Measurements from ENCODE around the gene PRIM1.
A peak's percentile ranks its signal among the peaks of the same experiment; 100 is the strongest.
"Not testable (repeated sequence)": the region's sequence is repeated elsewhere in the genome, so short reads cannot be mapped to it uniquely, and the experiment has no call there.

Gene PRIM1

DNA sequence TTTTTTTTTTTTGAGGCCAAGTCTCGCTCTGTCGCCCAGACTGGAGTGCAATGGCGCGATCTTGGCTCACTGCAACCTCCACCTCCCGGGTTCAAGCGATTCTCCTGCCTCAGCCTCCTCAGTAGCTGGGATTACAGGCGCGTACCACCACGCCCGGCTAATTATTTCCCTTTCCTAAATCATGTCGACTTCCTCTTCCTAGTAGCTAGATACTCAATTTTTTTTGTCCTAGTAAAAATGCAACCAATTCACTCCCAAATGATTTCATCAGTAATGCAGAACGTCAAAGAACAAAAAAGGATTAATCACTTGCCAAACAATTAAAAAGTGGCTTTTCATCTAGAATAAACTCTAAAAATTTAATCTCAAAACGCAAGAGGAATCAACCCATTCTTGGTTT, 1.5 kb downstream of the PRIM1 start:
- DNase-seq (ENCODE audit: low spot score in 2 of 2); H3K4me1 ChIP-seq; H3K9me3 ChIP-seq; H3K27me3 ChIP-seq (ENCODE audit: low read depth): not testable (repeated sequence)
- Histone ChIP-seq H3K36me3 (replicated peaks) (peaks cover 32% of the 10 kb centered on the region), H3K4me3 (peak overlapping the region; percentile 59)
- in situ Hi-C loops (cut with MboI; ENCODE audit: low sequenced_read_pairs), result loop anchor here (5.0 kb wide), 1 partner anchor 237 kb away; no protein-coding TSS in a partner anchor

DNA sequence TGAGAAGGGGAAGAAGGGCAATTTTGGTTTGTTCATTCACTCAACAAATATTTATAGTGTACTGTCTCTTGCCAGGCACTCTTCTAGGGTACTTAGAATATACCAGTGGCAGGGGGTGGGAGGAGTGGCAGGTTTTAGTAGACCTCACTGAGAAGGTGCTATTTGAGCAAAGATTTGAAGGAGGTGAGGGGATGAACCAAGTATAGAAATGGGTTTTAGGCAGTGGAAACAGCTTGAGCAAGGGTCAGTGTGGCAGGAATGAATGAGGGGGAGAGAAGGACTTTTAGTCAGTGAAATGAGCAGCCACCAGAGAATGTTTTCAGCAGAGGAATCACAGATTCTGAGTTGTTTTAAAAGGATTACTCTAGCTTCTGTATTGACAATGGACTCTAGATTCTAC, 2.3 kb downstream of the PRIM1 start:
- no peaks in the 10 kb centered on the region for H3K27me3 ChIP-seq (ENCODE audit: low read depth)
- in situ Hi-C loops (cut with MboI; ENCODE audit: low sequenced_read_pairs), result loop anchor here (5.0 kb wide), 1 partner anchor 237 kb away; no protein-coding TSS in a partner anchor
- no peaks in the 10 kb centered on the region for H3K9me3 ChIP-seq
- no peak for DNase-seq (ENCODE audit: low spot score in 2 of 2)
- H3K4me3 ChIP-seq, result no peak overlapping the region
- H3K4me1 ChIP-seq, result peaks cover 6% of the 10 kb centered on the region
- H3K36me3 ChIP-seq (replicated peaks), result peaks cover 39% of the 10 kb centered on the region

DNA sequence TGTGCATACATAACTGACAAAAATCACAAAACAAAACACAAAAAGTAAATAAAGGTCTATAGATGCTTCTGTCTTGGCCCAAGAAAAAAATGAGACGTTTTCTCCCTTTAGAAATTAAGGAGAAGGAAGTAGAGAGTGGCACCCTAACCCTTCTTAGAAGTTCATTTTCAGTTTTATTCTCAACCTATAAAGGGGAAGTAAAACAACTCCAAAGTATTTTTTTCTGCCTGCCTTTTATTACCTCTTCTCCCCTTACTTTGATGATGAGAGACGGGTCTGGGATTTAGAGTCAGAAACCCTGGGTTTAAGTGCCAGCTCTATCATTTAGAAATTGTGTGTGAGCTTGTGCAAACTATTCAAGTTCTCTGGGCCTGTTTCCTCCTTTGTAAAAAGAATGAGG, 2.8 kb downstream of the PRIM1 start:
- in situ Hi-C loops (cut with MboI; ENCODE audit: low sequenced_read_pairs), result no loop called here
- DNase-seq (ENCODE audit: low spot score in 2 of 2), result no peak
- H3K9me3 ChIP-seq, result no peaks in the 10 kb centered on the region
- H3K27me3 ChIP-seq (ENCODE audit: low read depth), result no peaks in the 10 kb centered on the region
- H3K4me3 ChIP-seq, result no peak overlapping the region
- peaks cover 6% of the 10 kb centered on the region for H3K4me1 ChIP-seq
- H3K36me3 ChIP-seq (replicated peaks), result peaks cover 44% of the 10 kb centered on the region

DNA sequence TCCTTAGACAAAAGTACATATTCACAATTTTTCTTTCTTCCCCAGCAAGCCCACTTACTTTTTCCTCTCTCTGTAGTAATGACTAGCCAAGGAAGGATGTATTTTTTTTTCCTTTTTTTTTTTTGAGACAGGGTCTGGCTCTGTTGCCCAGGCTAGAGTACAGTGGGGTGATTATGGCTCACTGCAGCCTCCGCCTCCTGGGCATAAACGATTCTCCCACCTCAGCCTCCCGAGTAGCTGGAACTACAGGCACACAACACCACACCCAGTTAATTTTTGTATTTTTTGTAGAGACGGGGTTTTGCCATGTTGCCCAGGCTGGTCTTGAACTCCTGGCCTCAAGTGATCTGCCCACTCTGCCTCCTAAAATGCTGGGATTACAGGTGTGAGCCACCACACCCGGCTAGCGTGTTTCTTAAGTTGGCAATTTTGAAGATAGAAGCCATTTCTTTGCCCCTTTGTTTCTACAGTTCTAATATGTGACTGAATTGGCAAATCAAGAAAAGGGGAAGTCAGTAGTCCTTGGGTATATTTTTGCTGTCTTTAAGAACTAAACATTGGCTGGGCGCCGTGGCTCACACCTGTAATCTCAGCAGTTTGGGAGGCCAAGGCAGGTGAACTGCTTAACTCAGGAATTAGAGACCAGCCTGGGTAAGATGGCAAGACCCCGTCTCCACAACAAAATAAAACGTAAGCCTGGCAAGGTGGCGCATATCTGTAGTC, 23.8 kb downstream of the PRIM1 start:
- Histone ChIP-seq H3K27me3 (ENCODE audit: low read depth) (no peaks in the 10 kb centered on the region), H3K4me1 (peaks cover 6% of the 10 kb centered on the region; the same call in 1 of the 2 replicates), H3K36me3 (replicated peaks) (peaks cover 46% of the 10 kb centered on the region), H3K9me3 (no peaks in the 10 kb centered on the region), H3K4me3 (no peak overlapping the region)
- no peak for DNase-seq (ENCODE audit: low spot score in 2 of 2)
- in situ Hi-C loops (cut with MboI; ENCODE audit: low sequenced_read_pairs), result no loop called here

DNA sequence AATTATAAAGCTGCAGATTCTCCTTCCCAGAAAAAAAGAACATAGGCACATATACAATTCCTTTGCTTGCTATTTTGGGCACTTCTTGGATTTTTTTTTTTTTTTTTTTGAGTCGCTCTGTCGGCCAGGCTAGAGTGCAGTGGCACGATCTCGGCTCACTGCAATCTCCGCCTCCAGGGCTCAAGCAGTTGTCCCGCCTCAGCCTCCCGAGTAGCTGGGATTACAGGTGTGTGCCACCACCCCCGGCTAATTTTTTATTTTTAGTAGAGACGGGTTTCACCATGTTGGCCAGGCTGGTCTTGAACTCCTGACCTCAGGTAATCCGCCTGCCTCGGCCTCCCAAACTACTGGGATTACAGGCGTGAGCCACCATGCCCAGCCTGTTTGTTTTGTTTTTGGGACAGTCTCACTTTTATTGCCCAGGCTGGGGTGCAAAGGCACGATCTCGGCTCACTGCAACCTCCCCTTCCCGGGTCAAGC, 25.9 kb downstream of the PRIM1 start:
- H3K4me3 ChIP-seq; in situ Hi-C loops (cut with MboI; ENCODE audit: low sequenced_read_pairs); DNase-seq (ENCODE audit: low spot score in 2 of 2); H3K27me3 ChIP-seq (ENCODE audit: low read depth); H3K9me3 ChIP-seq: not testable (repeated sequence)
- Histone ChIP-seq H3K4me1 (peaks cover 21% of the 10 kb centered on the region), H3K36me3 (replicated peaks) (peaks cover 52% of the 10 kb centered on the region)

DNA sequence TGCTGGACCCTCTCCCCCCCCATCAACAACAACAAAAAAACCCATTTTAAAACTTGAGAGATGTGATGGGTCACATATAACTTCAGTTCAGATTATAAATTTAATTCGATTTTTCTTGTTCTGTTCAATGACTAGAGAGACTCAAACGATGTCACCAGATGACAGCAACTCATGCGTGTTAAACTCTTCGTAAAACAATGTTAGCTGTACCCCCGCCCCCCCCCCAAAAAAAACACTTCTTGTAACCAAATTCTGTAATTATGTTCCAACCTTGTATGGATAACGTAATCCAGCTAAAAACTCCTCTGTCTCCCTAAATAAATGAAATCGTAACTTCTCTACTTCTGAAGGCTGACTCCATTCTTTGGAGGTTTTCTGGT, 26.4 kb downstream of the PRIM1 start:
- in situ Hi-C loops (cut with MboI; ENCODE audit: low sequenced_read_pairs), result no loop called here
- H3K4me1 ChIP-seq, result peaks cover 21% of the 10 kb centered on the region
- H3K36me3 ChIP-seq (replicated peaks), result peaks cover 52% of the 10 kb centered on the region
- no peaks in the 10 kb centered on the region for H3K9me3 ChIP-seq
- DNase-seq (ENCODE audit: low spot score in 2 of 2), result no peak
- peak overlapping the region; percentile 94 for H3K4me3 ChIP-seq
- no peaks in the 10 kb centered on the region for H3K27me3 ChIP-seq (ENCODE audit: low read depth)

DNA sequence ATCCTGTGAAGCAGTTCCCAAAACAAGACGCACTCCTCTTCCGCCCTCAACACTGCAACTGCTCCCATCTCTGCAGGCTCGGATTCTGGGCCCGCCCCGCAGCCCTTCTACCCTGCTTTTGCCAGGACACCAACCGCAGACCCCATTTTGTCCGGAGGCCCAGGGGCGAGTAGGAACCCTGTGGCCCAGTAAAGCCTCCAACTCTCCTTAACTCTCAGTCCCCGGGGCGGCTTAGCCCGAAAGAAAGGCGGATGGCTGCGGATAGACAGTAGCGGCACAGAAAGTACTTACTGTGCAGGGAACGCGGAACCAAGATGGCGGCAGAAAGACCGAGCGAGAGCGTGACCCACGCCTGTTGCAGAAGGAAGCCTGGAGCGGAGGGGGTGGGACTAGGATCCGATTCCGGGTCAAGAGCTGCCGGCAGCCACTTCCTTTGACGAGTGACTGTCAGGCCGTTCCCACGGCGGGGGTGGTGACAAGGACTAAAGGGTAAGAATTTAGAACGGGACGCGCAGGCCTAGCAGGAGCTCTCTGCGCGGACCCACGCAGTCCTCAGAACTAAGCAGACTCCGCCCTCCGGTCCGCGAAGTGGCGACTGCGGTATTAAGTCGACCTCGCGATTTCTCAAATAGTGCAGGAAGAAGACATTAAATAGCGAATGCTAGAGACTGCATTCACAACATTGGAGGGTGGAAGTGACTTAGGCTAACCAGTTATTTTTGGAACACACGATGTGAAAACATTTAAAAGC, 27.0 kb downstream of the PRIM1 start, which contains the start of gene NACA:
Gene NACA (minus strand): TSS at position 328 of the 751 bp plus-strand sequence. CDS start 778 bp downstream, outside the sequence.
- Histone ChIP-seq H3K27me3 (ENCODE audit: low read depth) (no peaks in the 10 kb centered on the region), H3K4me1 (peaks cover 21% of the 10 kb centered on the region), H3K4me3 (peak within 1 kb of the TSS; percentile 94), H3K9me3 (no peaks in the 10 kb centered on the region), H3K36me3 (replicated peaks) (peaks cover 55% of the 10 kb centered on the region)
- in situ Hi-C loops (cut with MboI; ENCODE audit: low sequenced_read_pairs), result no loop called here
- DNase-seq (ENCODE audit: low spot score in 2 of 2), result peak; percentile 96 to 99

DNA sequence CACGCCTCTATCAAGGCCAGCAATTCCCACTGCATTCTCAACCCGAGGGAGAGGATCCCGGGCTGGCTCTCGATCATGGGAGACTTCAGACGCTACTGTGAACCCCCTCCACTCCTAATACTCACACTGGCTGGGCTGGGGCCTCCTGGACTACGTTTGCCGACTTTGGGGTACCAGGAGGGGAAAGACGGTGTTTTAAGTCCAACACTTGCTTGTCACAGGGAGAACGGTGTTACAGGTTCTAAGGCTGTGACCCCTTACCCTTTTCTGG, 27.5 kb downstream of the PRIM1 start:
- in situ Hi-C loops (cut with MboI; ENCODE audit: low sequenced_read_pairs), result no loop called here
- DNase-seq (ENCODE audit: low spot score in 2 of 2), result peak in 1 of 2 experiments; percentile 33
- Histone ChIP-seq H3K9me3 (no peaks in the 10 kb centered on the region), H3K36me3 (replicated peaks) (peaks cover 55% of the 10 kb centered on the region), H3K4me1 (peaks cover 21% of the 10 kb centered on the region), H3K4me3 (peak overlapping the region; percentile 94), H3K27me3 (ENCODE audit: low read depth) (no peaks in the 10 kb centered on the region)

DNA sequence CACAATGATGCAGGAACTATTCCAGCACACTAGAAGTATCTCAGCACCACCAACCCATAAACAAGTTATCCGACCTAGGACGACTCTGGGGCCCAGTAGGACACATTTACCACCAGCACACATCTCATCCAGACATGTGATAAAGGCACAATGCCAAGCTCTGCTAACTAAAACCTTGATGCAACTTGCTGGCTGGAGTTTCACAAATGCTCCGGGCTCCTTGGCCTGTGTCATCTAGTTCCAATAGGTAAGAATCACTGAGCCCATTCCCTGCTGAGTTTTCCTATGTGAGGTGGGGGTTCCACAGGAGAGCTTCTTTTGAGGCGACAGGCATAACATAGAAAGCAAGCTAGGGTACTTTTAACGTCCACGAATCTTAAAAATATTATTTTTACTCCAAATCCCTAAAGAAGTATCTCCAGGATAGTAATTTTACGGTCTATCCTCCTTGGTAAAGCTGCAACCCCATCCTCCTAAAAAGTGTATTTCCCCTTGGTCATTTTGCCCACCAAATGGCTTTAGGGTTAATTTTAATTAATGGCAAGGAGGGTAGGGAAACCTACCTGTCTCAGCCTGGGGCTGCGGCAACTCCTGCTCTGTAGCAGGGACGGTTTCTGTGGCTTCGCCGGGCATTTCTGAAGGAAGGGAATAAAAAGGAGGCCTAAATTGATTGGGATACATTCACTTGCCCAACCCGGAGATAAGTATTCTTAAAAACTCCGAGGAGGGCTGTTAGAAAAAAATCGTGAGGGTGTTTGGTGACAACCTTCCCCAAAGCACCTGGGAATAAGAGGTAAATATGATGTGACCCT, 28.0 kb downstream of the PRIM1 start:
- peaks cover 57% of the 10 kb centered on the region for H3K36me3 ChIP-seq (replicated peaks)
- H3K4me1 ChIP-seq, result peaks cover 21% of the 10 kb centered on the region
- H3K4me3 ChIP-seq, result peak overlapping the region; percentile 94
- no peaks in the 10 kb centered on the region for H3K27me3 ChIP-seq (ENCODE audit: low read depth)
- in situ Hi-C loops (cut with MboI; ENCODE audit: low sequenced_read_pairs), result no loop called here
- peak in 1 of 2 experiments; percentile 30 for DNase-seq (ENCODE audit: low spot score in 2 of 2)
- no peaks in the 10 kb centered on the region for H3K9me3 ChIP-seq

DNA sequence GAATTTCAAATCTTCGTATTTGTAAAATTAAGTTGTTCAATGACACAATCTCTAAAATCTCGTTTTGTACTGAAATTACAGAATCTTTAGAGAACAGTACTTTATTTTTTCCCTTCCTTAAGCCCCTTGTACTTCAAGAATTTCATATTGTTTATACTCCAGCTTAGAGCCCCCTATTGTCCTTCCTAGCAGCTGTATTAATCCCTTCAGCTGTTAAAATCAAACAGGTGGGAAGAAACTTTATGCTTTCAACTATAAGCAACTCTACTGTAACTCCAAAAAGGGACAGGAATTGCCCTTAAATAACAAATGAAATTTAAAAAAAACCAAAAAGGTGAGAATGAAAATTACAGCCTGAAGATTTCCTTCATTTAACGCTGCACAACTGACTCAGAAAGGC, 28.8 kb downstream of the PRIM1 start:
- peaks cover 21% of the 10 kb centered on the region for H3K4me1 ChIP-seq
- H3K36me3 ChIP-seq (replicated peaks), result peaks cover 62% of the 10 kb centered on the region
- H3K27me3 ChIP-seq (ENCODE audit: low read depth), result no peaks in the 10 kb centered on the region
- peak in 1 of 2 experiments; percentile 48 for DNase-seq (ENCODE audit: low spot score in 2 of 2)
- H3K4me3 ChIP-seq, result peak overlapping the region; percentile 94
- no peaks in the 10 kb centered on the region for H3K9me3 ChIP-seq
- in situ Hi-C loops (cut with MboI; ENCODE audit: low sequenced_read_pairs), result no loop called here

DNA sequence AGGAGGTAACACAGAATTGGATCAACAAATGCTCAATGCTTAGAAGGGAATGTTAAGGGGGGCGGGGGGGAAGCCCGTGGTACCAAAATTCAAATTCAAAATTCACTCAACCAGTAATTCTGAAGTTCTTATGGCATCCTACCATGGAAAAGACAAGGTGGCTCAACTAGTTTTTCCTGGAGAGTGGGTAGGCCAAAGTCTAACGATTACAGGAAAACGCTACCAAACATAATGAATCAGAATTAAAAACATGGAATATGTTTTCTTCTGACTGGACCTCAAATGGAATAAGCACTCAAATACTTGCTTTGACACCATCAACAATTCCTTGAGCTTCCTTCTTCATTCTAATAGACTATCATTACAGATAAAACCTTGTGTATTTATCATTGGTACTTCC, 29.3 kb downstream of the PRIM1 start:
- peaks cover 21% of the 10 kb centered on the region for H3K4me1 ChIP-seq
- in situ Hi-C loops (cut with MboI; ENCODE audit: low sequenced_read_pairs), result no loop called here
- DNase-seq (ENCODE audit: low spot score in 2 of 2), result no peak
- H3K4me3 ChIP-seq, result peak overlapping the region; percentile 94
- no peaks in the 10 kb centered on the region for H3K27me3 ChIP-seq (ENCODE audit: low read depth)
- no peaks in the 10 kb centered on the region for H3K9me3 ChIP-seq
- H3K36me3 ChIP-seq (replicated peaks), result peaks cover 62% of the 10 kb centered on the region

DNA sequence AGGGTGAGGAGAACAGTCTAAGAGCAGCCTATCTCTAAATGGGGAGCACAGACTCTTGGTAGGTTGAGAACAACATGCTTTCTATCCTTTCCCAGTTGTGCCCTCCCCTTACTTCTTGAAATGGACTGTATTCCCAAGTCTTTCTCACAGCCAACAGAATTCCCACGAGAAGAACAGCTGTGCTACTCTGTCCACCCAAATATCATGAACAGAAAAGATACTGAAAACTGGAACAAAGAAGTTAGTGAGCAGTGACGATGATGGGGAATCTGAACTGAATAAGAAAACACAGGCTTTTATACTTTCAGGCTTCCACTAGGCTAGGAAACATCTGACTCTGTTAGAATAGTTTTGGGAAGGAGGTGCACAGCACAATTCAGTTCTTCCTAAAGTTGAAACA, 30.4 kb downstream of the PRIM1 start:
- in situ Hi-C loops (cut with MboI; ENCODE audit: low sequenced_read_pairs), result no loop called here
- H3K36me3 ChIP-seq (replicated peaks), result peaks cover 66% of the 10 kb centered on the region

DNA sequence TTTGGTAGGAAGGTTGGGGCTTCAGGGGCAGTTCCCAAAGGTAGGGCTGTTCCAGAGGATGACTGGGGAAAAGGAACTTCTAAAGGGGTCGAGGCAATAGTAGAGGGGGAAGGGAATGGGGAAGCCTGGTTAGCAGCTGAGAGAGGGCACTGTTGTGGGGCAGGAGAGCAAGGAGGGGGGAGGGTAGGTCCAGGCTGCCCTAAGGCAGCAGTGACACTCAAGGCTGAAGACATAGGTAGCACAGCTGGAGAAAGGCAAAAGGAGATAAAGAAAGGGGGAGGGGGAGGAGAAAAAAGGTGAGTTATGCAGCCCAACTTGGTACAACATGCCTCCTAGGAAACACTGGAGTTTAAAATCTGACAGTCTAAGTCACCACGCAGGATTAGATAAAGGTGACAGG, 30.9 kb downstream of the PRIM1 start:
- Histone ChIP-seq H3K9me3 (no peaks in the 10 kb centered on the region), H3K27me3 (ENCODE audit: low read depth) (no peaks in the 10 kb centered on the region), H3K4me1 (peaks cover 21% of the 10 kb centered on the region), H3K4me3 (no peak overlapping the region), H3K36me3 (replicated peaks) (peaks cover 71% of the 10 kb centered on the region)
- DNase-seq (ENCODE audit: low spot score in 2 of 2), result no peak
- in situ Hi-C loops (cut with MboI; ENCODE audit: low sequenced_read_pairs), result no loop called here

More for the DNA sequence above, 30.4 kb downstream of the PRIM1 start:
- Histone ChIP-seq H3K27me3 (ENCODE audit: low read depth) (no peaks in the 10 kb centered on the region), H3K4me1 (peaks cover 21% of the 10 kb centered on the region), H3K4me3 (no peak overlapping the region; the same call in 1 of the 2 replicates), H3K9me3 (no peaks in the 10 kb centered on the region)
- no peak for DNase-seq (ENCODE audit: low spot score in 2 of 2)

All from HAP-1 (cell line).